Naive thymus-derived CD4-positive, alpha-beta T cell (primary cell): ENCODE data around the gene PRDM16. TPM values are rescaled to one million over a fixed set of nuclear protein-coding genes. Genes with fewer than 3 reads are reported as not detected.

Experiments
- ATAC-seq: fragments of 150-1000 bp; cut with Tn5 transposase; 2 replicates; pipeline ENCODE4 v1.10.0; 2021; ENCODE audit warnings: mild to moderate bottlenecking, moderate library complexity
- CTCF ChIA-PET: fragments of 350-600 bp; sonication (Branson Sonifier 250); formaldehyde crosslinking; loops from one replicate; lab custom pipeline; 2021; ENCODE audit warnings: antibody characterized with exemption; lab: Charles Lee
- POLR2A ChIA-PET: fragments of 350-600 bp; sonication (Branson Sonifier 250); formaldehyde crosslinking; loops from one replicate; lab custom pipeline; 2021; ENCODE audit warnings: antibody characterized with exemption, inconsistent platforms; lab: Charles Lee
- DNase-seq, 9 donors: peaks; one replicate each; pipeline versions ENCODE4 v3.0.0 to v3.0.0-alpha.2; 2020 to 2022; ENCODE audit warnings: mixed read lengths in 1 of 9
- H3K27ac ChIP-seq: one replicate; pipeline ENCODE4 v1.7.0; 2013; ENCODE audit warnings: mild to moderate bottlenecking, low read depth, low read length, moderate library complexity
- H3K27me3 ChIP-seq, 2 donors: one replicate each; pipeline ENCODE4 v1.7.0; 2013; ENCODE audit warnings: low read length in 2 of 2, mild to moderate bottlenecking in 2 of 2, moderate library complexity in 2 of 2; ENCODE audit not compliant: control insufficient read depth in 2 of 2, insufficient read depth in 2 of 2
- H3K36me3 ChIP-seq, 3 experiments: 1 replicate in 2 of 3; 2 replicates in 1 of 3; pipeline ENCODE4 v1.7.0; 2013; ENCODE audit warnings: low read length in 3 of 3, mild to moderate bottlenecking in 3 of 3, moderate library complexity in 1 of 3; ENCODE audit not compliant: insufficient read depth in 3 of 3, control insufficient read depth in 2 of 3
- H3K4me1 ChIP-seq, 2 donors: one replicate each; pipeline ENCODE4 v1.7.0; 2013; ENCODE audit warnings: low read length in 2 of 2, mild to moderate bottlenecking in 2 of 2, moderate library complexity in 1 of 2; ENCODE audit not compliant: control insufficient read depth in 2 of 2, insufficient read depth in 2 of 2
- H3K4me3 ChIP-seq: 2 replicates; pipeline ENCODE4 v1.7.0; 2013; ENCODE audit warnings: mild to moderate bottlenecking, low read length
- H3K9me3 ChIP-seq, 3 experiments: 1 replicate in 2 of 3; 2 replicates in 1 of 3; pipeline ENCODE4 v1.7.0; 2013; ENCODE audit warnings: low read length in 3 of 3; ENCODE audit not compliant: control insufficient read depth in 2 of 3
- H3K27ac Mint-ChIP-seq, 9 donors: one replicate each; pipeline ENCODE4 v1.8.0; 2020 to 2022; ENCODE audit warnings: mixed read lengths in 9 of 9, mild to moderate bottlenecking in 8 of 9, moderate library complexity in 5 of 9, inconsistent platforms in 2 of 9
- H3K27me3 Mint-ChIP-seq, 5 donors: one replicate each; pipeline ENCODE4 v1.8.0; 2021 to 2022; ENCODE audit warnings: mixed read lengths in 5 of 5, mild to moderate bottlenecking in 1 of 5
- H3K36me3 Mint-ChIP-seq, 5 donors: one replicate each; pipeline ENCODE4 v1.8.0; 2020 to 2022; ENCODE audit warnings: mixed read lengths in 5 of 5, mild to moderate bottlenecking in 3 of 5, inconsistent platforms in 1 of 5
- H3K4me1 Mint-ChIP-seq, 7 donors: one replicate each; pipeline ENCODE4 v1.8.0; 2020 to 2022; ENCODE audit warnings: mixed read lengths in 7 of 7, mild to moderate bottlenecking in 3 of 7, inconsistent platforms in 1 of 7
- H3K4me3 Mint-ChIP-seq, 10 donors: one replicate each; pipeline ENCODE4 v1.8.0; 2020 to 2022; ENCODE audit warnings: mild to moderate bottlenecking in 10 of 10, mixed read lengths in 10 of 10, moderate library complexity in 6 of 10, inconsistent platforms in 2 of 10
- H3K9me3 Mint-ChIP-seq, 11 donors: one replicate each; pipeline ENCODE4 v1.8.0; 2020 to 2022; ENCODE audit warnings: mixed read lengths in 11 of 11, mild to moderate bottlenecking in 4 of 11, inconsistent platforms in 1 of 11, moderate library complexity in 1 of 11
- intact Hi-C, 2 donors: fragments of 100-400 bp; cut with micrococcal nuclease; formaldehyde crosslinking; loops; one replicate each; pipeline ENCODE4 v1.15.1; 2023
- polyA plus RNA-seq, 2 donors: library from polyadenylated mRNA; unstranded; fragments of 300-500 nt; fragmentation: Illumina TruSeq; gene quantifications; one replicate each; pipeline ENCODE4 v1.2.3, GENCODE V29; 2021
- total RNA-seq, 6 experiments: library from RNA in 5 of 6; stranded (reverse) in 5 of 6; gene quantifications; 1 replicate in 5 of 6; 2 replicates in 1 of 6; pipeline ENCODE4 v1.2.3 and lab custom pipeline; 2021 to 2026

Gene PRDM16
- total and polyA plus RNA-seq, 7 experiments from 2014 or later: 0.05 to 0.61 (median 0.36) TPM; not detected in 2

DNA sequence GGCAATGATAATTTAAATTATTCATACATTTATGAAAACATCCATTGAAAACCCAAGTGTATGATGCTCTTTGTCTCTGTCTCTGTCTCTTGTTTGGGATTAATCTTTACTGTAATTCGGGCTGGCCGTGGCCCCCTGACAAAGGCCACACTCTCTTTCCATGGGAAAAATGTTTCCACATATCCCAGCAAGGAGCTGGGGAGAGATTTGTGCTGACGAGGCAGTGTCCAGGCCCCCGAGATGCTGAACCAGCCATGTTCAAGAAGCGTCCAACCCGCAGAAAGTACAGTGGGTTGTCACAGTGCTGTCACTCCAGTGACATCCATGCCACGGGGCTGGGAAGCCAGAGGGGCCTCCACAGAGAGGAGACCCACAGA lies 147.0 kb downstream of the PRDM16 start:
- peaks cover 0 to 10% (median 5%) of the 10 kb centered on the region in 5 donors for H3K27me3 Mint-ChIP-seq
- no peak overlapping the region for H3K4me3 ChIP-seq
- POLR2A ChIA-PET: no interaction called here
- no peak overlapping the region for H3K27ac Mint-ChIP-seq
- CTCF ChIA-PET: no interaction called here
- ATAC-seq (no peak), DNase-seq (no peak)
- no peak overlapping the region for H3K4me3 Mint-ChIP-seq
- H3K9me3 ChIP-seq: no peaks in the 10 kb centered on the region
- no peaks in the 10 kb centered on the region for H3K36me3 Mint-ChIP-seq
- H3K4me1 Mint-ChIP-seq: no peaks in the 10 kb centered on the region
- no peaks in the 10 kb centered on the region for H3K36me3 ChIP-seq
- no peaks in the 10 kb centered on the region for H3K27me3 ChIP-seq
- intact Hi-C loops: no loop called here
- H3K4me1 ChIP-seq: no peaks in the 10 kb centered on the region
- no peak overlapping the region for H3K27ac ChIP-seq
- H3K9me3 Mint-ChIP-seq: peaks cover 0 to 3% (median 0%) of the 10 kb centered on the region in 11 donors

DNA sequence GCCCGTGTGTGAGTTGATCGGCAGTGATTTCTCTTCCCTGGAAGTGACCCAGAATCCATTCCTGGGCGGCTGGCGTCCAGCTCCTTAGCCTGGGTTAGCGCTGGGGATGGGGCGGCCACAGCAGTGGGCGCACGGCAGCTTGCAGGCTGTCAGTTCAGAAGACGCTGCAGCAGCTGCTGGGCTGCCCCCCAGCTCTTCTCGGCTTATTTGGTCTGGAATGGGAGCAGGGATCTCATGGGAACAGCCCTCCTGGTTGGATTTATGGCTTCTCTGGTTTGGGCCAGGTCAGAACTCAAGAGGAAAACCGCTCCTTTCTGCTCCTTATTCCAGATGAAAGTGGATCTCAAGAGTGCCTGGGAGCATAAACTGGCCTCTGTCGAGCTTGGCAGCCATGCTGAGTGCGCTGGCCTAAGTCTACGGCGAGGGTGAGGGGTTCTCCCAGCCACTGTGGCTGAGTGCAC lies 148.2 kb downstream of the PRDM16 start:
- intact Hi-C loops: no loop called here
- Mint-ChIP-seq H3K27me3 (peaks cover 0 to 10% (median 5%) of the 10 kb centered on the region in 5 donors), H3K36me3 (no peaks in the 10 kb centered on the region), H3K4me3 (no peak overlapping the region), H3K4me1 (no peaks in the 10 kb centered on the region), H3K27ac (no peak overlapping the region), H3K9me3 (peaks cover 0 to 3% (median 0%) of the 10 kb centered on the region in 11 donors)
- Histone ChIP-seq H3K27ac (no peak overlapping the region), H3K36me3 (no peaks in the 10 kb centered on the region), H3K27me3 (no peaks in the 10 kb centered on the region), H3K4me1 (no peaks in the 10 kb centered on the region), H3K9me3 (no peaks in the 10 kb centered on the region), H3K4me3 (no peak overlapping the region)
- POLR2A ChIA-PET: no interaction called here
- no peak for DNase-seq
- no peak for ATAC-seq
- CTCF ChIA-PET: no interaction called here

DNA sequence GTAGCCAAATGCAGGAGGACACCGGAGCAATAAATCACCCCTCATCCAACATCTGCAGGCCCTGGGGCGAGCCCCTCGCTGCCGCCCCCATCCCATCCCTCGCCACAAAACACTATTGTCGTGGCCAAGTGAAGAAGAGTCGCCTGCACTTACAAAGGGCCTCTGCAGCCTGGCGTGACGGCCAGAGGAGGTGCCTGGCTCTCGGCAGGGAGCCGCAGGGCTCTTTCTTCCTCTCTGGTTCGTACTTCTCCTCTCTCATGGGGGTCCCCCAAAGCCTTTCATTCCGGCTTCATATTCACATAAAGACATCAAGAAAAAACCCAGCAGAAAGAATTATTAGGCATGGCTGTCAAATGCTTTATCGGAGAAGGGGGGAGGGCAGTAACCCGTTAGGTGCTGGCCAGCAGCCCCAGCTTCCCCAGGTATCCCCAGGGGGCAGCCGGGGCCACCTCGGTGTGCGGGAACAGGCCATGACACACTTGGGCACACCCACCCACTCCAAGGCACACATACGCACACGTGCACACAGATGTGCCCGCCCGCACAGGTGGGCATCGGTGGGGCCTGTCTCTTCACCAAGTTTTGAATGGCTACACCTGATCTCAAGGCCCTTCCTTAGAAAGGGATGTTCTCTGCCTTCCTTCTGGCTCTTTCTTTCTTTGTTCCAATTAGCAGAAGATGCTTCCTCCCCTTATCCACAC lies 149.1 kb downstream of the PRDM16 start:
- Histone ChIP-seq H3K9me3 (no peaks in the 10 kb centered on the region), H3K36me3 (no peaks in the 10 kb centered on the region), H3K4me1 (no peaks in the 10 kb centered on the region), H3K27ac (no peak overlapping the region), H3K27me3 (no peaks in the 10 kb centered on the region), H3K4me3 (no peak overlapping the region)
- ATAC-seq (no peak), DNase-seq (no peak)
- H3K27ac Mint-ChIP-seq: no peak overlapping the region
- H3K4me1 Mint-ChIP-seq: no peaks in the 10 kb centered on the region
- no peaks in the 10 kb centered on the region for H3K36me3 Mint-ChIP-seq
- POLR2A ChIA-PET: no interaction called here
- H3K9me3 Mint-ChIP-seq: peaks cover 0 to 3% (median 0%) of the 10 kb centered on the region in 11 donors
- CTCF ChIA-PET: no interaction called here
- H3K27me3 Mint-ChIP-seq: peaks cover 0 to 10% (median 5%) of the 10 kb centered on the region in 5 donors
- intact Hi-C loops: no loop called here
- no peak overlapping the region for H3K4me3 Mint-ChIP-seq

DNA sequence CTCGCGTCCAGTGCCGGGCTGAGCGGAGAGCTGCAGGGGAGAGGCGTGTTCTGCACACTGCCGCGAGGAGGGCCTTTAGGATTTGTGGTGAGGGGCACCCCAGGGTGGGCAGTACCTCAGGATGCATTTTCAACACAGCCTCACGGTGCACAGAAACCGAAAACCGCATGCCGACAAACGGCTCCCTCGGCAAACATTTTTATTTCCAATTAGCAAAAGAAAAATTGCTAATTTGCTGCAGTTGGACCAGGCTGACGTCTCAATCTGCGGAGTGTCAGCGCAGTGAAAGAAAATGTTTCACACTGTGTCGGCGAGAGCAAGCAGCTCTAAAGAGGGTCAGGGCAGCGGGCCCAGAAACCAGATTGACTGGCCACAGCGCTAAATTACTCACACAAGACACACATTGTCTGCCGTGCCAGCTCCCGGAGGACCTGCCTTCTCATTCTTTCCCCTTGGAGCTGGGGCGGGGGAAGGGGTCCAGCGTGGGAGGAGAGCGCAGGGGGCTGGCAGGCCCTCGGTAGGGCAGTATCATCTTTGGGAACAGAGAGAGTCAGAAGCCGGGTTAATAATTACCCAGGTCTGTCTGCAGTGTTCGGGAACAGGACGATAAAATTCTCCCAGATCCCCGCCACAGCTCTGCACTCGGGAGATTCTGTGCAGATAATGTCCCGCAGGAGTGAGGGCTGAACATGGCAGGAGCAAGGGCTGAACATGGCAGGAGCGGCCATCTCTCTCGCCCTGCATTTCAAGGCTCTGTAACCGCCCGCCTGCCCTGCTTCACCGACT lies 150.2 kb downstream of the PRDM16 start:
- H3K4me3 ChIP-seq: no peak overlapping the region
- H3K9me3 ChIP-seq: no peaks in the 10 kb centered on the region
- ATAC-seq (no peak), DNase-seq (no peak)
- H3K36me3 ChIP-seq: no peaks in the 10 kb centered on the region
- Mint-ChIP-seq H3K27me3 (peaks cover 0 to 10% (median 5%) of the 10 kb centered on the region in 5 donors), H3K27ac (peak overlapping the region in 1 of 9 donors; percentile 14), H3K4me3 (no peak overlapping the region), H3K36me3 (no peaks in the 10 kb centered on the region), H3K9me3 (peaks cover 0 to 3% (median 0%) of the 10 kb centered on the region in 11 donors), H3K4me1 (no peaks in the 10 kb centered on the region)
- H3K27me3 ChIP-seq: no peaks in the 10 kb centered on the region
- no peak overlapping the region for H3K27ac ChIP-seq
- no peaks in the 10 kb centered on the region for H3K4me1 ChIP-seq
- ChIA-PET POLR2A (no interaction called here), CTCF (no interaction called here)
- intact Hi-C loops: no loop called here

DNA sequence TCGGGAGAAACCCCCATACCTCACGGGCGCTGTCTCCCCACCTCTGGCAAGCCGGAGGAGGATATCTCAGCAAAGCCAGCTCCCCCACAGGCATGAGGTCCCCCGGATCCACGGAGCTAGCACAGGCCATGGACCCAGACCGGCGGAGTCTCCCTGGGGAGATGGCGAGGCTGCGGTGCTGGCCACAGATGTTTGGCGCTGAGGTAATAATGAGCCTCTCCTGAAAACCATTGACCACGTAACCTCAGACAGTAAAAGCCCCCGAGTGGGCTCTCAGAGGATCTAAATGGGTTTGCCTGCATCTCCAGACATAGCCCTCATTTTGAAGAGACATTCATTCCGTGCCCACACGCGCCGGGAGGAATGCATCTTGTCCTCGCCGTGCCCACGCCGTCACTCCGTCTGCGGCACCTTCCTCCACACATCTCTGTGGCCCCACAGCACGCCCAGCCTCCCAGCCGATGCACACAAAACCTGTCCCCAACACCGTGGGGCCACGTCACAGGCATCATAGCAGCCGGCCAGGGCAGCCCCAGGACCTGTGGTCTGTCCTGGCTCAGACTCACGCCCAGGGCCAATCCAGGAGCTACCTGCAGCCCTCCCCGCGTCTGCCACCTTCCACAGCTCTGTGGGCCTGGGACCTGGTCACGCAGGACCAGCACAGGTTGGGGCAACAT lies 150.9 kb downstream of the PRDM16 start:
- H3K27ac ChIP-seq: no peak overlapping the region
- DNase-seq: no peak
- no peaks in the 10 kb centered on the region for H3K9me3 ChIP-seq
- POLR2A ChIA-PET: no interaction called here
- intact Hi-C loops: no loop called here
- CTCF ChIA-PET: no interaction called here
- Mint-ChIP-seq H3K27ac (no peak overlapping the region), H3K4me3 (no peak overlapping the region), H3K27me3 (peaks cover 0 to 14% (median 5%) of the 10 kb centered on the region in 5 donors), H3K36me3 (no peaks in the 10 kb centered on the region), H3K4me1 (no peaks in the 10 kb centered on the region), H3K9me3 (peaks cover 0 to 3% (median 0%) of the 10 kb centered on the region in 11 donors)
- no peaks in the 10 kb centered on the region for H3K4me1 ChIP-seq
- ATAC-seq: no peak
- H3K36me3 ChIP-seq: no peaks in the 10 kb centered on the region
- no peaks in the 10 kb centered on the region for H3K27me3 ChIP-seq
- H3K4me3 ChIP-seq: no peak overlapping the region

DNA sequence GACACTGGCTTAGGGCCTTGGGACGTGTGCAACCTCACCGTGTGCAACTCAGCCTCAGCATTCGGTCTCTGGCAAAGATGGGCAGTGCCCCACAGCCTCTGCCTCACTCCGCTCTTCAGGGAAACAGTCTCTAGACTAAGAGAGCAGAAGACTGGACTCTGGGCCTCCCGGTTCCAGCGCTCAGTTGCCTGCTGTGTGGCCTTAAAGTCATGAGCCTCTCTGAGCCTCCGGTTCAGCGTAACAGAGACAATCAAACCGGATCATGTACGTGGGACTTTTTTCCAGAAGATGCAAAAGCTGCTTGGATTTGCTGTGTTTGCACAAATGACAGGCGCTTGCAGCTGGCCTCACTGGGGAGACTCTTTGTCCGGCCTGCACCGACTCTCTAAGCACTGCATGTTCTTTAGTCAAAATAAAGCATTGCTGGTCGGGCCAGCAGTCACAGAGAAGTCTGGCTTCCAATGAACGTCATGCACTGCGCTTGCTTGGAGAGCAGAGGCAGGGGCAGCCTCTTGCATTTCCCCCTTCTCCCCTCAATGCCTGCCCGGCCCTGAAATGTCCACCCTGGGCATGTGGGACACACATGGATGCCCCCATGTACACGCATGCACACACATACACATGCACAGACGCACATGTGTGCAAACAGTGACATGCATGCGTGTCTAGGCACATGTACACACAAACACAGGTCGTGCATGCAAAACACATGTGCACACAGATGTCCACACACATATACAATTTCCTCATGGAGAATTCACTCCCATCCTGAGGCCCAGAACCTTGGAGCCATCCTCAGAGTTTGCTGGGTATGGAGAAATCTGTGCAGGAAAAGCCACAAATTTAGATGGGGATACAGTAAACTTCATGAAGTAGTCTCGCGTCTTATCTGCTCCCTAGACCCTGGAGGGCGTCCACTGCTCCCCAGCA lies 152.4 kb downstream of the PRDM16 start:
- no peaks in the 10 kb centered on the region for H3K4me1 Mint-ChIP-seq
- Histone ChIP-seq H3K9me3 (no peaks in the 10 kb centered on the region), H3K36me3 (no peaks in the 10 kb centered on the region), H3K27ac (no peak overlapping the region), H3K4me1 (no peaks in the 10 kb centered on the region), H3K27me3 (no peaks in the 10 kb centered on the region), H3K4me3 (no peak overlapping the region)
- no peaks in the 10 kb centered on the region for H3K36me3 Mint-ChIP-seq
- peaks cover 0 to 3% (median 0%) of the 10 kb centered on the region in 11 donors for H3K9me3 Mint-ChIP-seq
- intact Hi-C loops: no loop called here
- ATAC-seq: no peak
- peaks cover 0 to 9% (median 0%) of the 10 kb centered on the region in 5 donors for H3K27me3 Mint-ChIP-seq
- ChIA-PET CTCF (no interaction called here), POLR2A (no interaction called here)
- no peak overlapping the region for H3K4me3 Mint-ChIP-seq
- no peak overlapping the region for H3K27ac Mint-ChIP-seq
- DNase-seq: no peak
